ENCODE results near the gene IFNAR1. TPM values are rescaled to one million over a fixed set of nuclear protein-coding genes. Genes with fewer than 3 reads are reported as not detected.

IFNAR1 gene
- polyA plus RNA-seq, 1 donor from 2014 or later, result 15.5 TPM

GRCh38 chr21:33364830-33365229 lies 40.1 kb downstream of the IFNAR1 start:
- H3K9me2 ChIP-seq (ENCODE audit: insufficient read depth, low read length), result no peaks in the 10 kb centered on the region
- no peaks in the 10 kb centered on the region for H3K27me3 ChIP-seq (ENCODE audit: insufficient read depth, low read depth, low read length)
- H3K9ac ChIP-seq (ENCODE audit: low read length), result no peak overlapping the region
- H3K4me3 ChIP-seq (ENCODE audit: low read length), result no peak overlapping the region
- H3K4me2 ChIP-seq (ENCODE audit: low read length), result no peak overlapping the region
- no peaks in the 10 kb centered on the region for H3K79me2 ChIP-seq (replicated peaks; ENCODE audit: insufficient read depth, low read length)
- no peak overlapping the region for H2AFZ ChIP-seq (ENCODE audit: low read depth, low read length)
- H3K36me3 ChIP-seq (ENCODE audit: insufficient read depth, low read length), result no peaks in the 10 kb centered on the region
- no peaks in the 10 kb centered on the region for H4K20me1 ChIP-seq (ENCODE audit: insufficient read depth)
- no peaks in the 10 kb centered on the region for H3K9me3 ChIP-seq (ENCODE audit: low read length)
- no peaks in the 10 kb centered on the region for H3F3A ChIP-seq (ENCODE audit: insufficient read depth, low read length, poor library complexity, severe bottlenecking)
- no peak for TF ChIP-seq MXI1 (conservative IDR thresholded peaks at IDR 0.05; ENCODE audit: poor library complexity, severe bottlenecking)
- no peak for TF ChIP-seq EZH2 (IDR thresholded peaks at IDR 0.05; ENCODE audit: borderline replicate concordance, insufficient read depth, low read length, poor library complexity, severe bottlenecking)
- TF ChIP-seq SMC3 (conservative IDR thresholded peaks at IDR 0.05; ENCODE audit: poor library complexity), result no peak
- no peak for TF ChIP-seq TAF1 (IDR thresholded peaks at IDR 0.05; ENCODE audit: low read depth)
- no peak for TF ChIP-seq RAD21 (conservative IDR thresholded peaks at IDR 0.05)
- TF ChIP-seq POLR2AphosphoS5 (IDR thresholded peaks at IDR 0.05), result no peak
- TF ChIP-seq, protein P1, sequence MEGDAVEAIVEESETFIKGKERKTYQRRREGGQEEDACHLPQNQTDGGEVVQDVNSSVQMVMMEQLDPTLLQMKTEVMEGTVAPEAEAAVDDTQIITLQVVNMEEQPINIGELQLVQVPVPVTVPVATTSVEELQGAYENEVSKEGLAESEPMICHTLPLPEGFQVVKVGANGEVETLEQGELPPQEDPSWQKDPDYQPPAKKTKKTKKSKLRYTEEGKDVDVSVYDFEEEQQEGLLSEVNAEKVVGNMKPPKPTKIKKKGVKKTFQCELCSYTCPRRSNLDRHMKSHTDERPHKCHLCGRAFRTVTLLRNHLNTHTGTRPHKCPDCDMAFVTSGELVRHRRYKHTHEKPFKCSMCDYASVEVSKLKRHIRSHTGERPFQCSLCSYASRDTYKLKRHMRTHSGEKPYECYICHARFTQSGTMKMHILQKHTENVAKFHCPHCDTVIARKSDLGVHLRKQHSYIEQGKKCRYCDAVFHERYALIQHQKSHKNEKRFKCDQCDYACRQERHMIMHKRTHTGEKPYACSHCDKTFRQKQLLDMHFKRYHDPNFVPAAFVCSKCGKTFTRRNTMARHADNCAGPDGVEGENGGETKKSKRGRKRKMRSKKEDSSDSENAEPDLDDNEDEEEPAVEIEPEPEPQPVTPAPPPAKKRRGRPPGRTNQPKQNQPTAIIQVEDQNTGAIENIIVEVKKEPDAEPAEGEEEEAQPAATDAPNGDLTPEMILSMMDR (IDR thresholded peaks at IDR 0.05; ENCODE audit: poor library complexity, severe bottlenecking), result no peak
- no peak for TF ChIP-seq EP300 (conservative IDR thresholded peaks at IDR 0.05; ENCODE audit: poor library complexity, severe bottlenecking)
- TF ChIP-seq REST (IDR thresholded peaks at IDR 0.05; ENCODE audit: borderline replicate concordance), result no peak
- H3K27ac ChIP-seq (ENCODE audit: low read length), result no peak overlapping the region

DNA sequence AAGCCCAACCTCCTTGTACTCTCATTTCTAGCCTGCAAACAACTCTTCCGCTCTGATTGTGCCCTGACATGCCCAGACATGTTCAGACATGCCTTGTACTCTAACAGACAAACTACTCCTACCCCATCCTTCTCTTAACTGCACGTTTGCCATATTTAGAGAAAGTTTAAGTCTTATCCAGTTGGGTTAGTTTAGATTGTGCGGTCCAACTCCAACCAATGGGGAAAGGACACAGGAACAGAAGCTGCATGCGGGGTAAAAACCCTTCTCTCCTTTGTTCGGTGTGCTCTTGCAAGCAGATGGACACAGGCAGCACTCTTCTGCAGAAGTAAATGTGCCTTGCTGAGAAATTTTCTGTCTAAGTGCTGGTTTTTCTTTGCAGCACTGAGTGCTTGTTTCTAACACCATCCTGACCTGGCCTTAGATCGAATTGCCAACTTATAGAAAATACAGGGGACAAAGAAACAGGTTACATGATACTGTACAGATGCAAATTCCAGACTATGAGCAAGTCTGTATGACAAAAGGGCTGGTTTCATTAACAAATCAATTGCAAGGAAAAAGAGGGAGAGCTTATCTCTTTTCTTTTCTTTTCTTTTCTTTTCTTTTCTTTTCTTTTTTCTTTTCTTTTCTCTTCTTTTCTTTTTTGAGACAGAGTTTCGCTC lies 42.7 kb downstream of the IFNAR1 start:
- Histone ChIP-seq H3K79me2 (replicated peaks; ENCODE audit: insufficient read depth, low read length) (no peaks in the 10 kb centered on the region), H3F3A (ENCODE audit: insufficient read depth, low read length, poor library complexity, severe bottlenecking) (no peaks in the 10 kb centered on the region), H3K4me2 (ENCODE audit: low read length) (no peak overlapping the region), H3K27ac (ENCODE audit: low read length) (no peak overlapping the region), H3K9ac (ENCODE audit: low read length) (no peak overlapping the region), H3K36me3 (ENCODE audit: insufficient read depth, low read length) (no peaks in the 10 kb centered on the region), H3K4me3 (ENCODE audit: low read length) (no peak overlapping the region), H2AFZ (ENCODE audit: low read depth, low read length) (no peak overlapping the region), H3K9me3 (ENCODE audit: low read length) (no peaks in the 10 kb centered on the region), H3K27me3 (ENCODE audit: insufficient read depth, low read depth, low read length) (no peaks in the 10 kb centered on the region), H4K20me1 (ENCODE audit: insufficient read depth) (no peaks in the 10 kb centered on the region), H3K9me2 (ENCODE audit: insufficient read depth, low read length) (no peaks in the 10 kb centered on the region)
- TF ChIP-seq EZH2 (IDR thresholded peaks at IDR 0.05; ENCODE audit: borderline replicate concordance, insufficient read depth, low read length, poor library complexity, severe bottlenecking), result no peak
